Endothelial cell of umbilical vein (primary cell): Measurements from ENCODE around the gene ANGPT4.

Experiments used
- CTCF ChIP-seq, 2 donors: IDR thresholded peaks; 1 replicate in 1 of 2; 2 replicates in 1 of 2; pipeline ENCODE4 v1.5.1; 2011; ENCODE audit warnings: low read length in 2 of 2, mild to moderate bottlenecking in 2 of 2, moderate library complexity in 2 of 2, control low read depth in 1 of 2, inconsistent platforms in 1 of 2, low read depth in 1 of 2; ENCODE audit not compliant: insufficient read depth in 1 of 2; ENCODE audit errors: extremely low read depth in 1 of 2
- EZH2 ChIP-seq: IDR thresholded peaks from 2 replicates; pipeline ENCODE4 v1.6.1; 2012; ENCODE audit warnings: borderline replicate concordance, low read depth, mild to moderate bottlenecking, moderate library complexity, low read length, inconsistent platforms; ENCODE audit not compliant: severe bottlenecking

GRCh38 chr20:909641-910040 lies 6.5 kb downstream of the ANGPT4 start:
- TF ChIP-seq EZH2 (no peak), CTCF (IDR thresholded peaks at IDR 0.05; ENCODE audit: extremely low read depth in 1 of 2, insufficient read depth in 1 of 2, low read depth in 1 of 2, low read length in 2 of 2) (no peak)
